GM12878 (cell line): ENCODE measurements around the gene TLL1.

Experiments used
- CBX3 ChIP-seq: fragments of 200-600 bp; sonication (generic); IDR thresholded peaks from 2 replicates; pipeline ENCODE4 v1.6.1; 2016; ENCODE audit warnings: low read depth, borderline replicate concordance
- CEBPB ChIP-seq, 2 experiments: fragments of 150-350 bp in 1 of 2; IDR thresholded peaks; 2 replicates each; pipeline ENCODE4 v1.6.1; 2012 to 2014; ENCODE audit warnings: low read depth in 2 of 2, low read length in 2 of 2, borderline replicate concordance in 1 of 2, inconsistent platforms in 1 of 2
- CHD2 ChIP-seq: IDR thresholded peaks from 2 replicates; pipeline ENCODE4 v1.6.1; 2011; ENCODE audit warnings: low read depth, low read length, improper control_type of control experiment, borderline replicate concordance
- CTCF ChIP-seq, 3 experiments: IDR thresholded peaks in 2 of 3; conservative IDR thresholded peaks in 1 of 3; 2 replicates each; pipeline ENCODE4 v1.5.1; 2011; ENCODE audit warnings: low read depth in 3 of 3, low read length in 3 of 3, mild to moderate bottlenecking in 3 of 3, control low read depth in 2 of 3, moderate library complexity in 2 of 3, inconsistent platforms in 1 of 3, mixed read lengths in 1 of 3; ENCODE audit not compliant: control insufficient read depth in 2 of 3, insufficient read depth in 1 of 3; ENCODE audit errors: extremely low read depth in 1 of 3
- ESRRA ChIP-seq: IDR thresholded peaks from 2 replicates; pipeline ENCODE4 v1.6.1; 2012; ENCODE audit warnings: mild to moderate bottlenecking, low read length, improper control_type of control experiment
- JUND ChIP-seq: IDR thresholded peaks from 2 replicates; pipeline ENCODE4 v1.6.1; 2012; ENCODE audit warnings: low read depth, mild to moderate bottlenecking, low read length, improper control_type of control experiment, moderate library complexity
- MEF2A ChIP-seq: IDR thresholded peaks from 2 replicates; pipeline ENCODE4 v1.6.1; 2011; ENCODE audit warnings: low read depth, mild to moderate bottlenecking, low read length, moderate library complexity; ENCODE audit not compliant: insufficient read depth
- POLR2A ChIP-seq: IDR thresholded peaks from 2 replicates; pipeline ENCODE4 v1.6.1; 2011; ENCODE audit warnings: low read depth, mild to moderate bottlenecking, low read length
- RAD21 ChIP-seq: IDR thresholded peaks from 2 replicates; pipeline ENCODE4 v1.6.1; 2011; ENCODE audit warnings: mild to moderate bottlenecking, low read depth, low read length, moderate library complexity; ENCODE audit not compliant: insufficient read depth
- SMAD1 ChIP-seq: fragments of 450-650 bp; IDR thresholded peaks from 2 replicates; pipeline ENCODE4 v1.6.1; 2018; ENCODE audit warnings: mild to moderate bottlenecking, low read depth; ENCODE audit not compliant: partially characterized antibody
- TCF12 ChIP-seq: IDR thresholded peaks from 2 replicates; pipeline ENCODE4 v1.6.1; 2011; ENCODE audit warnings: low read depth, mild to moderate bottlenecking, low read length
- ZBTB11 ChIP-seq: fragments of 450-650 bp; formaldehyde crosslinking; IDR thresholded peaks from 2 replicates; pipeline ENCODE4 v1.5.0; 2022; ENCODE audit warnings: mild to moderate bottlenecking, missing genetic modification characterization
- ZBTB33 ChIP-seq: fragments of 450-650 bp; IDR thresholded peaks from 2 replicates; pipeline ENCODE4 v1.6.1; 2017; ENCODE audit warnings: mild to moderate bottlenecking
- ZNF274 ChIP-seq: IDR thresholded peaks from one replicate; pipeline ENCODE4 v1.8.0; 2011; ENCODE audit not compliant: insufficient read length, insufficient read depth

GRCh38 chr4:166128403-166128802 lies 255.4 kb downstream of the TLL1 start:
- TF ChIP-seq TCF12 (no peak), ESRRA (no peak), CTCF (IDR thresholded peaks at IDR 0.05 in 2 of 3, conservative IDR thresholded peaks at IDR 0.05 in 1 of 3; ENCODE audit: control insufficient read depth in 2 of 3, extremely low read depth in 1 of 3, insufficient read depth in 1 of 3, low read depth in 3 of 3, low read length in 3 of 3) (no peak), POLR2A (no peak), CEBPB (IDR thresholded peaks at IDR 0.05; ENCODE audit: borderline replicate concordance in 1 of 2, low read depth in 2 of 2, low read length in 2 of 2) (no peak), CBX3 (no peak), ZNF274 (no peak), SMAD1 (no peak), ZBTB33 (no peak), RAD21 (no peak), CHD2 (no peak), ZBTB11 (CRISPR knock-in tag) (no peak), JUND (no peak), MEF2A (no peak)
